ENCODE measurements around the gene ATCAY. TPM values are rescaled to one million over a fixed set of nuclear protein-coding genes. Genes with fewer than 3 reads are reported as not detected.
"Not testable (repeated sequence)": the region's sequence is repeated elsewhere in the genome, so short reads cannot be mapped to it uniquely, and the experiment has no call there.

ATCAY gene
- total RNA-seq, 1 experiment from 2014 or later = not detected

GRCh38 chr19:3950871-3951861, 70.7 kb downstream of the ATCAY start:
- no peaks in the 10 kb centered on the region for H3K27me3 Mint-ChIP-seq (ENCODE audit: insufficient read depth, unreplicated experiment)

GRCh38 chr19:3952755-3953276, 72.3 kb downstream of the ATCAY start:
- DNase-seq (ENCODE audit: unreplicated experiment); H3K27ac Mint-ChIP-seq (ENCODE audit: low read depth, unreplicated experiment); H3K4me1 Mint-ChIP-seq (ENCODE audit: insufficient read depth, unreplicated experiment); BruUV-seq (replicated peaks); intact Hi-C loops (cut with micrococcal nuclease); H3K9me3 Mint-ChIP-seq (ENCODE audit: unreplicated experiment); POLR2A ChIA-PET; H3K27me3 Mint-ChIP-seq (ENCODE audit: insufficient read depth, unreplicated experiment); H3K4me3 Mint-ChIP-seq (ENCODE audit: unreplicated experiment): not testable (repeated sequence)
- peaks cover 34% of the 10 kb centered on the region for H3K36me3 Mint-ChIP-seq (ENCODE audit: insufficient read depth, unreplicated experiment)
- CTCF ChIA-PET = interaction anchor here (0.6 kb wide), 1 partner anchor 206 kb away, joined by 3 read pairs; no protein-coding TSS in a partner anchor

More at GRCh38 chr19:3950871-3951861, 70.7 kb downstream of the ATCAY start:
- no peak for DNase-seq (ENCODE audit: unreplicated experiment)
- H3K4me1 Mint-ChIP-seq (ENCODE audit: insufficient read depth, unreplicated experiment) = no peaks in the 10 kb centered on the region
- H3K9me3 Mint-ChIP-seq (ENCODE audit: unreplicated experiment) = no peaks in the 10 kb centered on the region
- H3K36me3 Mint-ChIP-seq (ENCODE audit: insufficient read depth, unreplicated experiment) = peaks cover 18% of the 10 kb centered on the region
- ChIA-PET POLR2A (no interaction called here), CTCF (no interaction called here)
- no TSS peak for BruUV-seq (replicated peaks)
- no peak for TF ChIP-seq CTCF (IDR thresholded peaks at IDR 0.05; ENCODE audit: unreplicated experiment)
- H3K4me3 Mint-ChIP-seq (ENCODE audit: unreplicated experiment) = no peak overlapping the region
- intact Hi-C loops (cut with micrococcal nuclease) = no loop called here
- no peak overlapping the region for H3K27ac Mint-ChIP-seq (ENCODE audit: low read depth, unreplicated experiment)

- no TSS peak for BruUV-seq (replicated peaks)
- intact Hi-C loops (cut with micrococcal nuclease) = no loop called here
- ChIA-PET CTCF (interaction anchor here (0.7 kb wide), 1 partner anchor 408 kb away, joined by 3 read pairs; no protein-coding TSS in a partner anchor), POLR2A (interaction anchor here (1.8 kb wide), 1 partner anchor 31 kb away, joined by 5 read pairs; the partner anchor contains the start of gene EEF2)
- no peaks in the 10 kb centered on the region for H3K4me1 Mint-ChIP-seq (ENCODE audit: insufficient read depth, unreplicated experiment)
- H3K27ac Mint-ChIP-seq (ENCODE audit: low read depth, unreplicated experiment) = no peak overlapping the region
- H3K9me3 Mint-ChIP-seq (ENCODE audit: unreplicated experiment) = no peaks in the 10 kb centered on the region
- H3K4me3 Mint-ChIP-seq (ENCODE audit: unreplicated experiment) = no peak overlapping the region
- DNase-seq (ENCODE audit: unreplicated experiment) = no peak
- H3K36me3 Mint-ChIP-seq (ENCODE audit: insufficient read depth, unreplicated experiment) = peaks cover 40% of the 10 kb centered on the region
- TF ChIP-seq CTCF (IDR thresholded peaks at IDR 0.05; ENCODE audit: unreplicated experiment) = no peak
- H3K27me3 Mint-ChIP-seq (ENCODE audit: insufficient read depth, unreplicated experiment) = no peaks in the 10 kb centered on the region
These were observed 73.6 kb downstream of the ATCAY start for GRCh38 chr19:3954107-3954506.

- DNase-seq (ENCODE audit: unreplicated experiment); BruUV-seq (replicated peaks); intact Hi-C loops (cut with micrococcal nuclease); H3K27ac Mint-ChIP-seq (ENCODE audit: low read depth, unreplicated experiment); H3K9me3 Mint-ChIP-seq (ENCODE audit: unreplicated experiment); H3K27me3 Mint-ChIP-seq (ENCODE audit: insufficient read depth, unreplicated experiment); H3K4me3 Mint-ChIP-seq (ENCODE audit: unreplicated experiment); H3K4me1 Mint-ChIP-seq (ENCODE audit: insufficient read depth, unreplicated experiment): not testable (repeated sequence)
- ChIA-PET CTCF (interaction anchor here (1.0 kb wide), 1 partner anchor 14 kb away, joined by 3 read pairs; no protein-coding TSS in a partner anchor), POLR2A (interaction anchor here (1.2 kb wide), 1 partner anchor 441 kb away, joined by 3 read pairs; no protein-coding TSS in a partner anchor)
- peaks cover 49% of the 10 kb centered on the region for H3K36me3 Mint-ChIP-seq (ENCODE audit: insufficient read depth, unreplicated experiment)
These were observed 74.8 kb downstream of the ATCAY start for GRCh38 chr19:3955276-3955675.

GRCh38 chr19:3955688-3956087, 75.2 kb downstream of the ATCAY start:
- Mint-ChIP-seq H3K4me3 (ENCODE audit: unreplicated experiment) (no peak overlapping the region), H3K36me3 (ENCODE audit: insufficient read depth, unreplicated experiment) (peaks cover 53% of the 10 kb centered on the region), H3K27me3 (ENCODE audit: insufficient read depth, unreplicated experiment) (no peaks in the 10 kb centered on the region), H3K27ac (ENCODE audit: low read depth, unreplicated experiment) (no peak overlapping the region), H3K9me3 (ENCODE audit: unreplicated experiment) (no peaks in the 10 kb centered on the region), H3K4me1 (ENCODE audit: insufficient read depth, unreplicated experiment) (no peaks in the 10 kb centered on the region)
- no peak for DNase-seq (ENCODE audit: unreplicated experiment)
- BruUV-seq (replicated peaks) = no TSS peak
- POLR2A ChIA-PET = interaction anchor here (1.2 kb wide), 1 partner anchor 441 kb away, joined by 3 read pairs; no protein-coding TSS in a partner anchor
- intact Hi-C loops (cut with micrococcal nuclease) = no loop called here
- no peak for TF ChIP-seq CTCF (IDR thresholded peaks at IDR 0.05; ENCODE audit: unreplicated experiment)
- CTCF ChIA-PET = interaction anchor here (1.0 kb wide), 1 partner anchor 14 kb away, joined by 3 read pairs; no protein-coding TSS in a partner anchor
